NCI-H82 (cell line): Measurements from ENCODE around the gene RPP40.
"Not testable (repeated sequence)": the region's sequence is repeated elsewhere in the genome, so short reads cannot be mapped to it uniquely, and the experiment has no call there.

Source experiments
- DNase-seq: peaks from one replicate; lab custom pipeline; 2025; lab: John Stamatoyannopoulos, UW

Gene RPP40, protein sequence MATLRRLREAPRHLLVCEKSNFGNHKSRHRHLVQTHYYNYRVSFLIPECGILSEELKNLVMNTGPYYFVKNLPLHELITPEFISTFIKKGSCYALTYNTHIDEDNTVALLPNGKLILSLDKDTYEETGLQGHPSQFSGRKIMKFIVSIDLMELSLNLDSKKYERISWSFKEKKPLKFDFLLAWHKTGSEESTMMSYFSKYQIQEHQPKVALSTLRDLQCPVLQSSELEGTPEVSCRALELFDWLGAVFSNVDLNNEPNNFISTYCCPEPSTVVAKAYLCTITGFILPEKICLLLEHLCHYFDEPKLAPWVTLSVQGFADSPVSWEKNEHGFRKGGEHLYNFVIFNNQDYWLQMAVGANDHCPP

DNA sequence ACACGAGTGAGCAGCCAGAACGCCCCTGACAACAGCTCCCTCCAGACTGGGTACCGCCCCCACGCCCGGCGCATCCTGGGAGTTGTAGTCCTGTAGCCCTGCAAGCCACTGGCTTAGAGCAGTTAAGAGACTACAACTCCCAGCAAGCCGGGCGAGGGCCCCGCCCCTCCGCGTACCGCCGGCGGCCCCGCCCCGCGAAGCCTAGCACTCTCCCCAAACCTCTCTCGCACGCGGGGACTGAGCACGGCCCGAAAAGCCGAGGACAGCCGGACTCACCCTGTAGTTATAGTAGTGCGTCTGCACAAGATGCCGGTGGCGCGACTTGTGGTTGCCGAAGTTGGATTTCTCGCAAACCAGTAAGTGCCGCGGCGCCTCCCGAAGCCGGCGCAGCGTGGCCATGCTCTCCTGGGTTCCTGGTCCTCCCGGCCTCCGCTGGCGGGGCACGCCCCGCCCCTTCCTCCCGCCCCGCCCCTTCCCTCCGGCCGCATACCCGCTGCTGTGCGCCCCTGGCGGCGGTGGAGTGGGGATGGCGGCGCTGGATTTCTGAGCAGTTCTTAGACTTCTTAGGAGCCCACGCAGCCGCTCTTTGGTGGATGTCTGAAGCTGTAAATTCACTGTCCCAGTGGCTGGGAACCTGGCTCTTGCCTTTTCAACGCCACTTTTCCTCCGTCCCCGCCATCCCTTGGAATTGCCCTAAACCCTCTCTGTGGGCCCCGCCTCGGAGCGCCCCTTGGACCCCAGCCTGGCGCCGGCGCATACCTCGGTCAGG is at the start of gene RPP40:
TSS of gene RPP40 (minus strand) at position 434 of the 769 bp plus-strand sequence. CDS start at position 399, 35 bp downstream.
- peak; percentile 98 for DNase-seq

DNA sequence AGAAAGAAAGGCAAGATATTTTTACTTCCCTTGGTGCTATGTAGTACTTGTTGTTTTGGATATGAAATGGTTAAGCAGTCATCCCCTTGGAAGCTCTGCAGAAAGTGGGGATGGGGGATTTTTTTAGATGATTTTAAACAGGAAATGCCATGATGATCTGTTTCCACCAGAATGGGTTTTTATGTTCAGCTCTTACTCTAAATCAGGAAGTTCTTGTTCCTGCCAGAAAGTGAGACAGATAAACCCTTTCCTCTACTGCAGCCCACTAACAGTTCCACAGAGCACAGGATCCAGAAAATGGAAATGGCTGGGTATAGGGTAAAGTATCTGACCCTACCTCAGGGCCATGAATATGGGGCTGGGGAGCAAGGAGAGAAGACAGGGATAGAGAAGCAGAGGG is 49.2 kb upstream of the RPP40 start:
- no peak for DNase-seq

DNA sequence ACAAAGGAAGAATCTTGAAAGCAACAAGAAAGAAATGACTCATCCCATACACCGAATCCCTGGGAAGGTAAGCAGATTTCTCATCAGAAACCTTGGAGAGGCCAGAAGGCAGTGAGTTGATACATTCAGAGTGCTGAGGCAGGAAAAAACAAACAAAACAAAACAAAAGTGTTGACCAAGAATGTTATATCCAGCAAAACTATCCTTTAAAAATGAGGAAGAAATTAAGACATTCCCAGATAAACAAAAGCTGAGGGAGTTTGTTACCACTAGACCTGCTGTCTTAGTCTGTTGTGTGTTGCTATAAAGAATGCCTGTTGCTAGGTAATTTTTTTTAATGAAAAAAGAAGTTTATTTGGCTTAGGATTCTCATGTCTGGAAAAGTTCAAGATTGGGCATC is 47.6 kb upstream of the RPP40 start:
- no peak for DNase-seq

DNA sequence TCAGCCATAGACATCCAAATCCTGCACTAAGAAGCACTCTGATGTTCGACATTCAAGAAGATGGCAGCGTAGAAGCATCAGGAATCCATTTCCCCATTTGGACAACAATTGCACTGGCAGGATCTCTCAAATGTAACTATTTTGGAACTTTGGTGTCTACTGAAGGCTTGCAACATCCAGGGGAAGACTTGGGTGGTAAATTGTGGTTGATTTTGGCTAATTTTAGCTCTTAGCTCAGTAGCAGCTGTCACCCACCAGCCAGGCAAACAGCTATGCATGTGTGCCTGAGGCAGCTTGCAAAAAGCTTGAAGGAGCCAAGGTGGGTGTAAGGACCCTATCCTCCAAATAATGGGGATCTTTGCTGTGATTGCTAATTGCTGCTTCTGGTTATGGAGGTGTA is 46.2 kb upstream of the RPP40 start:
- DNase-seq: no peak

DNA sequence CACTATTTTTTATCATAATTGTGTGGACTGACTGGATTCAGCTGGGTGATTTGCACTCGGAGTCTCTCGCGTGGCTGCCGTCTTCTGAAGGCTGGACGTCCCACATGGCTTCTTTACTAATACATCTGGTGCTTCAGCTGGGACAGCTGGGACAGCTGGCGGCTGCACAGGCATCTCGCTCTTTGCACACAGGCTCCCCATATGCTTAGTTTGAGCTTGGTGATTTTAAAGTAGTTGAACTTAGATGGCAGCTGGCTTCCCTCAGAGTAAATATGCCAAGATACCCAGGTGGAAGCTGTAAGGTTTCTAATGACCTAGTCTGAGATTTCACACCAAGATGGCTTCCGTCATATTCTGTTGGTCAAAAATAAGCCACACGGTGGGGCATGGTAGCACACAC is 42.6 kb upstream of the RPP40 start:
- DNase-seq: no peak

DNA sequence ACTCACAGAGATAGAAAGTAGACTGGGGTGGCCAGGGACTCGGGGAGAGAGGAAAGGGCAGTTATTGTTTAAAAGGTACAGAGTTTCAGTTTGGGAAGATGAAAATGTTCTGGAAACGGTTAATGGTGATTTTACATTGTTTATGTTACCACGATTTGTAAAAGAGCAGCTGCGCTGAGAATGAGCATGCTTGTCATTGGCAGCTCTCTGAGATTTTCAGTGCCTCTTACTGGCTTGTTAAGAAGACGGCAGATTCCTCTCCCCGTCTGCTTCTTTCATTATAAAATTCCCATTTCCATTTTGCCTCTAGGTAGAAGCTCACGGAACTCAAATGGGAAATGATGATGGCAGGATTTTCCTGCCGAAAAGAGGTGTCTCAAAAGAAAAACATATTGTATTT is 41.6 kb upstream of the RPP40 start:
- DNase-seq: no peak

DNA sequence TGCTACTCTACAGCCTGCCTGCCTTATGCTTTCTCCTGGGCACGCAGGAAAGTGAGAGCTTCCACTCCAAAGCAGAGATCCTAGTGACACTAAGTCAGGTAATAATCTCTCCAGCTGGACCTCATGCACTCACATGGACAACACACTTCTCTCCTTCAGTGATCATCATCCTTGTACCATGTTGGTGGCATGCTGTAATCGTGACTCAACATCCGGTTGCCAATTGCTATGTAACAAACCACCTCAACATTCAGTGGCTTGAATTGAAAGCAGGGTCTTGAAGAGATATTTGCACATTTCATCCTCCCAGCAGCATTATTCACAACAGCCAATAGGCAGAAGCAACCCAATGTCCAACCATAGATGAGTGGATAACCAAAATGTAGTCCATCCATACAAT is 41.0 kb upstream of the RPP40 start:
- no peak for DNase-seq

DNA sequence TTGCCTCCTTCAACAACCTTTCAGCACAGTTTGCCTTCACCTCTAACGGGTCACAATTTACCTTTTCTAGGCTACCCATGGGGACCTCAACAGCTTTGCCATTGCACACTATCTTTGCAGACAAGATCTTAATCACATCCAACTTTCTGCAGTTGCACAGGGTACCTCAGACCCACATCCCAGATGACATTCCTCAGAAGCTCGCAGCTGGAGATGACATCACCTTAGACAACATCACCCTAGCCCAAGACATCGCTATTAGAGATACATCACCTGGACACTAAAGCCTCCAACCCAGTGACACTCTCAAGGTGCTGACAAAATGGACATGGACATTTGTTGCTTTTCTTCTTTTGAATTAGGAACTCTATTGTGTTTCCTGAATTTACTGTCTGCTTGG is 38.6 kb upstream of the RPP40 start:
- DNase-seq: no peak

DNA sequence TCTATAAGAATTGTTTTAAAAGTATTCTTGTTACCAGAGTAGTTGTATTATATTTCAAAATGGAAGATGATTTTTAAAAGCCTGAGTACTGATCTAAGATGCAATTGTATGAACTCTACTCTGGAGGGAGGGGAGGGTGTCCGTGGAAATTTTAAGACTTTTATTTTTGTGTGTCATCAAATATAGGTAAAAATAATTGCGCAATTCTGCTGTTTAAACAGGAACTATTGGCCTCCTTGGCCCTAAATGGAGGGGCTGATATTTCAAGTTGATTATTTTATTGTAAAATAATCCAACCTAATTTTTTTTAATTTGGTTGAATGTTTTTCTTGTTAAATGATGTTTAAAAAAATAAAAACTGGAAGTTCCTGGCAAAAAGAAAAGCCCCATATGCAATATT is 38.1 kb upstream of the RPP40 start:
- DNase-seq: no peak

DNA sequence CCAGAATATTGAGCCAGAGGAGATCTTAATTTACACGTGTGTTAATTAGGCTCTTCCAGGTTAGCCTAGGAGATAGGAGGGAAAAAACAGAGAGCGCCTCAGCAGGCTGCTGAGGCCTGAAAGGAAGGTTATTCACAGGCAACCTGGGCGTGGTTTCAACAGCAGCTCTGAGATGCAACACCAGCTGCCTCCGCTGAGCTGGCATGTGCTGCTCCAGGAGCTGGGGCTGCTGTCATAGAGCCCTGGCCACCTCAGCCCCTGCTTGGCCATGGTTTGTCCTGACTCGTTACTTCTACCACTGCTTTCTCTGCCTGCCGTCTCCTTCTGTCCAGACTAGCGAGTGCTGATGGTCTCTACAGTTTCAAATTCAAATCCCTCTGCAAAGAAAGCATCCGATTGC is 32.4 kb upstream of the RPP40 start:
- DNase-seq: peak; percentile 82

DNA sequence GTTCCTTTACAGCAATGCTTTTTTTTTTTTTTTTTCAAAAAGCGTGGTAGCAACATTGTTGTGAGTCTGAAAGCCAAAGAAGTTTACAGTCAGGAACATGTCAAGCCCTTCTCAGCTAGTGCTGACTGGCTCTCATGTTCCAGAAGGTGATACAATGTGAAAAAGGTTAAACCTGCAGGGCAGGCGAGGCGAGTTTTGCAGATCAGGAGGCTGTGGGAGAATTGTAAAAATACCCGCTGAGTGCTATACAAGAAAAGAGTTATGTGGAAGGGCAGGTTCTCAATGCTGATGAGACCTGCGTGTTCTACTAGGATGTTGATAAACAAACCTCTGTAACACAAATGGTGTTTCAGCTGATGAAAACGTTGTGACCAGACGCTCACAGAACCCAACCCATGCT is 30.9 kb upstream of the RPP40 start:
- no peak for DNase-seq

DNA sequence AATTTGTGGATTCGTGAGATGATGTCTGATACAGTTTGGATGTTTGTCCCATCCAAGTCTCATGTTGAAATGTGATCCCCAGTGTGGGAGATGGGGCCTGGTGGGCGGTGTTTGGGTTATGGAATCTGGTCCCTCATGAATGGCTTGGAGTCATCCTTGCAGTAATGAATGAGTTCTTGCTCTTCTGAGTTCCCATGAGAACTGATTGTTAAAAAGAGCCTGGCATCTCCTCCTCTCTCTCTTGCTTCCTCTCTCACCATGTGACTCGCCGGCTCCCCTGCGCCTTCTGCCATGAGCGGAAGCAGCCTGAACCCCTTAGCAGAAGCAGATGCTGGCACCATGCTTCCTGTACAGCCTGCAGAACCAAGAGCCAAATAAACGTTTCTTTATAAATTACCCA is 30.5 kb upstream of the RPP40 start:
- no peak for DNase-seq

DNA sequence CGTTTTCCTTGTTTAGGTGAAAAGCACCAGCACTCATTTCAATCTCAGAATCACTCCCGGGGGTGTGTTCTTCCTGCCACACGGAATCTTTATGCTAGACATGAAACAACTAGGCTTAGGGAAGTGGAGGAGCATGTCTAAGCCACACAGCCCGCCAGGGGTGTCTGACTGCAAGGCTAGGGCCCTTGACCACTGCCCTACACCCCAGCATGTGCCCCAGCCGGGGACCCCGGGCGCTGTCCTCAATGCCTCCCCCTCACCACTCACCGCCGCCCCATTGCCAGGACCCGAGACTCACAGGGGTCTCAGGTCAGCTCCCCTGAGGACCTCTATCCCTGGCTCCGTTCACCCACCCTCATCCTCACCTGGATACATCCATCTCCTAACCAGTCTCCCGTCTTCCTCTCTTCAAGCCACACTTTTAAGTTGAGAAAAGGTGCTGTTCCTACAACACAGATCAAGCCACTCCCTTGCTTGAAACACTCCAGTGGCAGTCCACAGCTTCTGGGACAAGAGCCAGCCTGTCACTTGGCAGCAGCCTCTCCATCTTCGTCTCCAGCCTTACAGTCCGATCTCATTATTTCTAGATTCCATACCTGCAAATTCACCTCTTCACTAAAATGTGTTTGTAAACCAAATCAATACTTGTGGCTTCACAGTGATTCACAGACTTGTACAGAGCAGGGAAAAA is 29.5 kb upstream of the RPP40 start:
- DNase-seq: not testable (repeated sequence)

DNA sequence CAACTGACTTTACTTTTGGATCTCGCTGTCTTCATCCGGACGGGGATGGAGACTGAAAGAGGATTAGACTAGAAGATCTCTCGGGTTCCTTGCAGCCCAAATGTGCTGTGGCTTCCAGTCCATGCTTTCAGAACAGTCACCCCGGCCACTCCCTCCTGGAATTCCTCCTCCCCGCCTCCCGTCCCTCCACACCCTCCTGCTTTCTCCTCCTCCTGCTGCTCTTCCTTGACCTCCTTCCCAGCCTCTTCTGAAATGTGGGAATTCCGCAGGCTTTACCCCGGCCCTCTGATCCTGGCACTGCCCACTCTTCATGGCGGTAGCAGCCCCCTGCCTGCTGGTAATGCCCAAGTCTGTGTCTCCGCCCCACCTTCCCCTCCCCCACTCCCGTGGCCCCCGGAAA is 28.9 kb upstream of the RPP40 start:
- DNase-seq: not testable (repeated sequence)

DNA sequence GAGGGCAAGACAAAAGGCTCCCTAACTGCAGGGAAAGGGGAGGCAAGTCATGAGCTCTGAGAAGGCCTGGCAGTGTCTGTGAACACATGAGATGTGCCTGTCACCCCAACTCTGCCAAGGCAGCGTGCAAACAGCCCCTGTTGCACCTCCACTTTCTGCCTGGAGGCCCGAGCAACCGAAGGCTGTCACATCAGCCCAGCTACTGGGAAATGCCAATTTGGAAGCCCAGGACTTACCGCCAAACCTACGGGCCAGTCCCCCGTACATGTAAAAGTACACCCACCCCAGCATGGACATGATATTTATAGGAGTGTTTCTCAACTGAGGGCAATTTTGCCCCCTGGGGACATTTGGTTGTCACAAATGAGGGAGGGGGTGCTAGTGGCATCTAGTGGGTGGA is 27.3 kb upstream of the RPP40 start:
- DNase-seq: no peak

DNA sequence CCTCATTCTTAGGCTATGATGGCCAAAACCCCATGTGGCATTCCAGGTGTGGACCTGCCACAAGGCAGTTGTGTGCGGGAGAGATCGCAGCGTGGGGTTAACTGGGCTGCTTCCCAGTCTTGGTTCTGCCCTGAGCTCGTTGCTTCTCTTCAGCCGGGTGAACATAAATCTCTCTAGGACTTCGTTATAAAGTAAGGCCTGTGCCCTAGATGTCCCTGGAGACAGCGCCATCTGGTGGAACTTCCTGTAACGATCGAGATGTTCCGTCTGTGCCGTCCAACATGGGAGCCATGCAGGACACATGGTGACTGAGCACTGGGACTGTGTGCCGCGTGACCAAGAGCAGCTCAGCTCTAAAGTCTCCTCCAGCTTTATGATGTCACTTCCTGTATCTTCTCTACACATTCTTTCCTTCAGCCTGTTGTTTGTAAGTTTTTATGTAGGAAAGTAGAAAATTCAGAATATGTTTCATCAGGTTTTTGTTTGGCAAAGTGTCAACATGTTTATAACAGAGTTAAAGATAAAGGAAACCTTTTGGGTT is 26.8 kb upstream of the RPP40 start:
- peak; percentile 95 for DNase-seq

DNA sequence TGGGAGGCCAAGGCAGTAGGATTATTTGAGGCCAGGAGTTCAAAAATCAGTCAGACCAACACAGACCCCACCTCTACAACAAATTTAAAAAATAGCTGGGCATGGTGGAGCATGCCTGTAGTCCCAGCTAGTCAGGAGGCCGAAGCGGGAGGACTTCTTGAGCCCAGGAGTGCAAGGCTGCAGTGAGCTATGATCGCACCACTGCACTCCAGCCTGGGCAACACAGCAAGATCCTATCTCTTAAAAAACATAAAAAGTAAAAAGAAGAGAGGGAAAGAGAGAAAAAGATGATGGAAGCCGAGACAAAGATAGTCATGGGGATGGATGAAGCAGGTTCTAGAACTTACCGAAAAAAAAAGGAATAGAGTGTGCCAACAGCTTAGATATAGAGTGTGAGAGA is 25.8 kb upstream of the RPP40 start:
- no peak for DNase-seq

DNA sequence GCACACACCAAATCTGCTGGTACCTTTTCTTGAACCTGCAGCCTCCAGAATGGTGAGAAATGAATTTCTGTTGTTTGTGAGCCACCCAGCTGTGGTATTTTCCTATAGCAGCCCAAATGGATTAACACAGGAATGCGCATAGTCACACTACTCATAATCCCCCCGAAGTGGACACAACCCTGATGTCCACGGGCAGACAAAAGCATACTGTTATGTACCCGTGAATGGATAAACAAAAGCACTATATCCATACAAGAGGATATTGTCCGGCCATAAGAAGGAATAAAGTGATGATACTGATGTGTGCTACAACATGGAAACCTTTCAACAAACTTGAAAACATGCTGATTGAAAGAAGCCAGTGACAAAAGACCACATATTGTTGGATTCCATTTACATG is 25.1 kb upstream of the RPP40 start:
- no peak for DNase-seq

DNA sequence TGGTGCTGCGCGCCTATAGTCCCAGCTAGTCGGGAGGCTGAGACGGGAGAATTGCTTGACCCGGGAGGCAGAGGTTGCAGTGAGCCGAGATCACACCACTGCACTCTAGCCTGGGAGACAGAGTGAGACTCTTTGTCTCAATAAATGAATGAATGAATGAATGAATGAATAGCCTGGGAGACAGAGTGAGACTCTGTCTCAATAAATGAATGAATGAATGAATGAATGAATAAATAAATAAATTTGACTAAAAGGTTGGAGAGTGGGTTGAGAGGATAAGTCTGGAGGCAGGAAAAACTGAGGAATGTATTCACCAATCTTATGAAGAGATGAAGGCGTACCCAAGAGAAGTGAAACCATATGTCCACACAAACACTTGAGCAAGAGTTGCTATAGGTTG is 24.5 kb upstream of the RPP40 start:
- no peak for DNase-seq

DNA sequence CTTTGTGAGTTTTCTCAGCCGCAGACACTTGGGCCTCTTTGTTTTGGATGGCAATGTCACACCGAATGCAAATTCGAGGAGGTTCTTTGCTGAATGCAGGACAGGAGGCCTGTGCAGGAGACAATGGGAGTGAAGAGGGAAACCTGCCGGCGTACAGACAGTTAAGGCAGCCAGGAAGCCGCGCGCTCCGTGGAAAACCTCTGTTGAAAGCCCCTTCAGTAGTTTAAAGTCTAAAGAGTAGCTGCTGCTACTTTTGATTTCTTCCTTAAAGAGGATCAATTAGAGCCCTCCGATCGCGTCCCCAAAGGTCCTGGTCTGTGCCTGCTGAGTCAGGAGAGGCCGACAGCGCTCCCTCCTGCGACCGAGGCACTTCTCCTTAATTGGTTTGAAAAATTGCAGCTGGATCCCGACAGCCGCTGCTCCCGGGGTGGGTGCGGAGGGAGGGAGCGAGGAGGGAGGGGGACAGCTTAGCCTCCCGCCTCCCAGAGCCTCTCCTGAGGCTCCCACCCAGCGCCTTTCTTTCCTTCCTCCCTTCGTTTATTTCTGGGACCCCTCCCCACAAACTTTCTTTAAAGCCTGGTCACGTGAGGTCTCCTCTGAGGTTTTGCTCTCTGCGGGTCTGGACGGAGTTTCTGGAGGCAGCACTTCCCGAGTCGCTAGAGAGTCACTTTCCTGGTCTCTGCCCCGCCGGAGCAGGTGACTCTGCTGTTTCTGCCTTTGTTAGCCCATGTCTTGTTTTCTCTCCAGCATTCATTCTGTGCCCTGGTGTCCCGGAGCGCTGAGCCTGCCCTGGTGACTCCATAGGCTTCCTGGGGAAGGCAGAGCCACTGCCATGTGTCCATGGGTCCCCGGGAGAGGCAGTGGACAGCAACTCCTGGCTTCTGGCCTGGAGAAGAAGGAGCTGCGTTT is 22.3 kb upstream of the RPP40 start:
- peak; percentile 79 for DNase-seq

DNA sequence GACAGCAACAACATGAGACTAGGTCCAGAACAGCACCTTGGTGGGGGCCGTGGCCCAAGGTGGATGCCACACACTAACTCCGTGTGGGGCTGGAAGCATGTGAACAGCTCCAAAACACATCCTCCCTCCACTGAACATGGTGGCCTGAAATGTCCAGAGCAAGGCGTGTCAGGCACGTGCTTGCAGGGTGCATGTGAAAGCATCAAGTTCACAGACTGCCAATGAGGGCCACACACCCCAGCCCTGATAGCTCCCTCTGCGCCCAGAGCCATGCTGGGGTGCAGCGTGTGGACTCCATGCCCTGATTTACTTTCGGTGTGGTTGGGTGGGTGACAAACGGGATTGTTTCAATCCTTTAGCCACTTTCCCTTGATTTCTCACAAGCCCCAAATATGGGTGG is 20.1 kb upstream of the RPP40 start:
- DNase-seq: no peak

DNA sequence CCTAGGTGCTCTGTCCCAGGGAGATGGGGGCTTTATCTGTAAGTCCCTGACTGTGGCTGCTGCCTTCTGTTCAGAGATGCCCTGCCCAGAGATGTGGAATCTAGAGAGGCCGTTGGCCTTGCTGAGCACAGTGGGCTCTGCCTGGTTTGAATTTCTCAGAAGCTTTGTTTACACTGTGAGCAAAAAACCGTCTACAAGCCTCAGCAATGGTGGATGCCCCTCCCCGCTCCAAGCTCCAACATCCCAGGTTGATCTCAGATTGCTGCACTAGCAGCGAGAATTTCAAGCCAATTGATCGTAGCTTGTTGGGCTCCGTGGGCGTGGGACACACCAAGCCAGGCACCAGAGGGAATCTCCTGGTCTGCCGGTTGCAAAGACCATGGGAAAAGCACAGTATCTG is 16.3 kb upstream of the RPP40 start:
- DNase-seq: no peak
